ENCODE data around the gene ASMTL. TPM values are rescaled to one million over a fixed set of nuclear protein-coding genes. Genes with fewer than 3 reads are reported as not detected.
"Not testable (repeated sequence)": the region's sequence is repeated elsewhere in the genome, so short reads cannot be mapped to it uniquely, and the experiment has no call there.

The ASMTL gene
- 26.8 TPM for total RNA-seq
- long read RNA-seq, transcript ASMTL-201 (13 exons, 2,027 nt), result major isoform, 72 of 88 reads
- long read RNA-seq, partial matches to known transcripts, result 8 of 88 reads
- long read RNA-seq, other reads (novel, unspliced or antisense), result 8 of 88 reads

GRCh38 chrX:1452516-1453394 is at the start of gene ASMTL:
Gene ASMTL, minus strand, starts transcription at chrX:1452909. Its CDS starts 69 bp downstream, at chrX:1452840.
- peak; percentile 100 for DNase-seq (ENCODE audit: low spot score)
- intact Hi-C loops (cut with DNase I), result loop anchor here (5.0 to 10.0 kb wide), 2 partner anchors 140 to 1162 kb away; partner anchors contain the start of gene AKAP17A

GRCh38 chrX:1502241-1502640 is 49.5 kb upstream of the ASMTL start:
- intact Hi-C loops (cut with DNase I), result no loop called here
- DNase-seq (ENCODE audit: low spot score), result no peak

- intact Hi-C loops (cut with DNase I), result no loop called here
Observed at GRCh38 chrX:1500701-1501624, 48.3 kb upstream of the ASMTL start.

GRCh38 chrX:1496076-1496475 is 43.4 kb upstream of the ASMTL start:
- intact Hi-C loops (cut with DNase I), result no loop called here
- DNase-seq (ENCODE audit: low spot score), result no peak

More at GRCh38 chrX:1500701-1501624, 48.3 kb upstream of the ASMTL start:
- DNase-seq (ENCODE audit: low spot score), result no peak

GRCh38 chrX:1493877-1494510 is 41.3 kb upstream of the ASMTL start:
- DNase-seq (ENCODE audit: low spot score), result peak; percentile 83
- intact Hi-C loops (cut with DNase I), result no loop called here

GRCh38 chrX:1493412-1493811 is 40.7 kb upstream of the ASMTL start:
- no peak for DNase-seq (ENCODE audit: low spot score)
- intact Hi-C loops (cut with DNase I), result no loop called here

GRCh38 chrX:1492421-1493012 is 39.8 kb upstream of the ASMTL start:
- intact Hi-C loops (cut with DNase I), result no loop called here
- no peak for DNase-seq (ENCODE audit: low spot score)

GRCh38 chrX:1491851-1492349 is 39.2 kb upstream of the ASMTL start:
- intact Hi-C loops (cut with DNase I), result no loop called here
- DNase-seq (ENCODE audit: low spot score), result no peak

- DNase-seq (ENCODE audit: low spot score); intact Hi-C loops (cut with DNase I): not testable (repeated sequence)
Observed at GRCh38 chrX:1491248-1491647, 38.5 kb upstream of the ASMTL start.

- DNase-seq (ENCODE audit: low spot score); intact Hi-C loops (cut with DNase I): not testable (repeated sequence)
Observed at GRCh38 chrX:1490723-1491122, 38.0 kb upstream of the ASMTL start.

GRCh38 chrX:1489354-1489753 is 36.6 kb upstream of the ASMTL start:
- DNase-seq (ENCODE audit: low spot score); intact Hi-C loops (cut with DNase I): not testable (repeated sequence)

GRCh38 chrX:1488745-1489144 is 36.0 kb upstream of the ASMTL start:
- intact Hi-C loops (cut with DNase I), result no loop called here
- DNase-seq (ENCODE audit: low spot score), result no peak

- no peak for DNase-seq (ENCODE audit: low spot score)
- intact Hi-C loops (cut with DNase I), result no loop called here
Observed at GRCh38 chrX:1488141-1488540, 35.4 kb upstream of the ASMTL start.

GRCh38 chrX:1487401-1487800 is 34.7 kb upstream of the ASMTL start:
- intact Hi-C loops (cut with DNase I), result no loop called here
- DNase-seq (ENCODE audit: low spot score), result no peak

- DNase-seq (ENCODE audit: low spot score), result no peak
- intact Hi-C loops (cut with DNase I), result no loop called here
Observed at GRCh38 chrX:1486749-1487361, 34.1 kb upstream of the ASMTL start.

GRCh38 chrX:1486177-1486576 is 33.5 kb upstream of the ASMTL start:
- DNase-seq (ENCODE audit: low spot score), result no peak
- intact Hi-C loops (cut with DNase I), result no loop called here

- no peak for DNase-seq (ENCODE audit: low spot score)
- intact Hi-C loops (cut with DNase I), result no loop called here
Observed at GRCh38 chrX:1485033-1485432, 32.3 kb upstream of the ASMTL start.

- no peak for DNase-seq (ENCODE audit: low spot score)
- intact Hi-C loops (cut with DNase I), result no loop called here
Observed at GRCh38 chrX:1484638-1485019, 31.9 kb upstream of the ASMTL start.

All from cardiac septum (tissue), 1 donor.